AG09319 (cell line): ENCODE data around the gene PARP8.
"Not testable (repeated sequence)": the region's sequence is repeated elsewhere in the genome, so short reads cannot be mapped to it uniquely, and the experiment has no call there.

Experiments
- DNase-seq: peaks from one replicate; pipeline ENCODE4 v3.0.0-alpha.2; 2010; ENCODE audit warnings: low read depth; ENCODE audit errors: extremely low read depth
- CTCF ChIP-seq: IDR thresholded peaks from 2 replicates; pipeline ENCODE4 v1.5.1; 2011; ENCODE audit warnings: low read depth, mild to moderate bottlenecking, inconsistent platforms, low read length, moderate library complexity

Gene PARP8

GRCh38 chr5:50672663-50673062, 6.2 kb downstream of the PARP8 start:
- no peak for DNase-seq
- no peak for TF ChIP-seq CTCF

- not testable (repeated sequence) for DNase-seq
These were observed 7.0 kb downstream of the PARP8 start for GRCh38 chr5:50673444-50673843.

GRCh38 chr5:50675385-50675784, 8.9 kb downstream of the PARP8 start:
- no peak for DNase-seq
- TF ChIP-seq CTCF = no peak

- not testable (repeated sequence) for DNase-seq
These were observed 13.1 kb downstream of the PARP8 start for GRCh38 chr5:50679554-50679953.

GRCh38 chr5:50684721-50685120, 18.3 kb downstream of the PARP8 start:
- no peak for DNase-seq
- no peak for TF ChIP-seq CTCF

- DNase-seq = no peak
- TF ChIP-seq CTCF = no peak
These were observed 21.1 kb downstream of the PARP8 start for GRCh38 chr5:50687548-50687947.

- no peak for DNase-seq
- TF ChIP-seq CTCF = no peak
These were observed 25.1 kb downstream of the PARP8 start for GRCh38 chr5:50691399-50692016.

- no peak for DNase-seq
- no peak for TF ChIP-seq CTCF
These were observed 27.7 kb downstream of the PARP8 start for GRCh38 chr5:50694027-50694590.

- not testable (repeated sequence) for DNase-seq
These were observed 28.2 kb downstream of the PARP8 start for GRCh38 chr5:50694626-50695025.
